Middle frontal gyrus (tissue), 1 donor: ENCODE results near the gene VKORC1L1.
"Not testable (repeated sequence)": the region's sequence is repeated elsewhere in the genome, so short reads cannot be mapped to it uniquely, and the experiment has no call there.

Experiments used
- DNase-seq: peaks from one replicate; pipeline ENCODE4 v3.0.0-alpha.2; 2015; ENCODE audit warnings: low spot score; ENCODE audit errors: extremely low spot score

VKORC1L1 gene

GRCh38 chr7:65872776-65873581, at the start of gene VKORC1L1:
VKORC1L1 (plus strand) TSS chr7:65873074; CDS start chr7:65873372, 298 bp downstream.
- DNase-seq, result peak; percentile 83

GRCh38 chr7:65827366-65827765, 45.5 kb upstream of the VKORC1L1 start:
- DNase-seq, result no peak

GRCh38 chr7:65832281-65832680, 40.6 kb upstream of the VKORC1L1 start:
- no peak for DNase-seq

- not testable (repeated sequence) for DNase-seq
Observed at GRCh38 chr7:65836684-65837083, 36.2 kb upstream of the VKORC1L1 start.

- not testable (repeated sequence) for DNase-seq
Observed at GRCh38 chr7:65837541-65837956, 35.3 kb upstream of the VKORC1L1 start.

GRCh38 chr7:65839846-65840245, 33.0 kb upstream of the VKORC1L1 start:
- no peak for DNase-seq

- DNase-seq, result no peak
Observed at GRCh38 chr7:65840446-65840845, 32.4 kb upstream of the VKORC1L1 start.

- DNase-seq, result not testable (repeated sequence)
Observed at GRCh38 chr7:65843616-65844015, 29.3 kb upstream of the VKORC1L1 start.

GRCh38 chr7:65846008-65846570, 26.8 kb upstream of the VKORC1L1 start:
- no peak for DNase-seq

GRCh38 chr7:65853426-65853825, 19.4 kb upstream of the VKORC1L1 start:
- not testable (repeated sequence) for DNase-seq

- DNase-seq, result not testable (repeated sequence)
Observed at GRCh38 chr7:65853892-65854291, 19.0 kb upstream of the VKORC1L1 start.

GRCh38 chr7:65857321-65857894, 15.5 kb upstream of the VKORC1L1 start:
- not testable (repeated sequence) for DNase-seq

- not testable (repeated sequence) for DNase-seq
Observed at GRCh38 chr7:65858660-65859059, 14.2 kb upstream of the VKORC1L1 start.

GRCh38 chr7:65866244-65866643, 6.6 kb upstream of the VKORC1L1 start:
- not testable (repeated sequence) for DNase-seq

- not testable (repeated sequence) for DNase-seq
Observed at GRCh38 chr7:65867681-65868080, 5.2 kb upstream of the VKORC1L1 start.

GRCh38 chr7:65869312-65869711, 3.6 kb upstream of the VKORC1L1 start:
- not testable (repeated sequence) for DNase-seq

GRCh38 chr7:65871451-65871850, 1.4 kb upstream of the VKORC1L1 start:
- not testable (repeated sequence) for DNase-seq

GRCh38 chr7:65873582-65874193, 814 bp downstream of the VKORC1L1 start:
- not testable (repeated sequence) for DNase-seq

- not testable (repeated sequence) for DNase-seq
Observed at GRCh38 chr7:65875715-65876114, 2.8 kb downstream of the VKORC1L1 start.

GRCh38 chr7:65879292-65880153, 6.6 kb downstream of the VKORC1L1 start:
- DNase-seq, result not testable (repeated sequence)

GRCh38 chr7:65880242-65880641, 7.4 kb downstream of the VKORC1L1 start:
- not testable (repeated sequence) for DNase-seq
